Pancreas (tissue), 10 donors: ENCODE data around the gene MYH9. TPM values are rescaled to one million over a fixed set of nuclear protein-coding genes. Genes with fewer than 3 reads are reported as not detected.

Experiments used
- ATAC-seq, 4 donors: fragments of 200-7000 bp; cut with Tn5 transposase; one replicate each; pipeline versions ENCODE4 v1.8.0 to v1.9.1; 2020; ENCODE audit warnings: mild to moderate bottlenecking in 4 of 4, moderate library complexity in 4 of 4
- DNase-seq, 6 donors: peaks; one replicate each; pipeline ENCODE4 v3.0.0-alpha.2; 2020
- FAIRE-seq: peaks from 2 replicates; lab custom pipeline; 2012; peaks lifted over from hg19 to GRCh38; lab: Jason Lieb, UNC
- H3K27ac ChIP-seq, 4 donors: fragments of 200-600 bp; sonication (generic); 1 replicate in 3 of 4; 2 replicates in 1 of 4; pipeline versions ENCODE4 v1.5.0 to v1.8.0; 2020
- H3K27me3 ChIP-seq, 4 donors: fragments of 200-600 bp; one replicate each; pipeline ENCODE4 v1.8.0; 2021
- H3K36me3 ChIP-seq, 3 donors: fragments of 200-600 bp; sonication (generic) in 1 of 3; one replicate each; pipeline versions ENCODE4 v1.5.0 to v1.8.0; 2020 to 2021
- H3K4me1 ChIP-seq, 3 donors: fragments of 200-600 bp; one replicate each; pipeline ENCODE4 v1.8.0; 2021
- H3K4me3 ChIP-seq, 4 donors: fragments of 200-600 bp; sonication (generic) in 2 of 4; one replicate each; pipeline versions ENCODE4 v1.5.0 to v1.8.0; 2020 to 2021
- H3K9me3 ChIP-seq, 4 donors: fragments of 200-600 bp; one replicate each; pipeline ENCODE4 v1.8.0; 2021
- WGBS, 2 donors: extraction: QIAGEN DNeasy Blood & Tissue Kit; methylation state at CpG; one replicate each; pipeline ENCODE4 v1.1.7; 2013; 5-methylcytosine and 5-hydroxymethylcytosine counted together
- intact Hi-C, 3 donors: fragments of 100-400 bp; cut with DNase I; formaldehyde crosslinking; loops; one replicate each; pipeline versions ENCODE4 v1.11.1 to v1.14.2; 2022
- microRNA-seq, 2 donors: library from miRNA; unstranded; fragments of <30 nt; microRNA quantifications; one replicate each; pipeline versions ENCODE4 to v1.1.0, GENCODE V29; 2019 to 2020
- polyA plus RNA-seq, 2 donors: library from polyadenylated mRNA; stranded (reverse); fragments of 200-250 nt; gene quantifications; one replicate each; pipeline ENCODE4 v1.2.3, GENCODE V29; 2013
- total RNA-seq, 6 donors: library from RNA; stranded (reverse); fragmentation: NEBNext Ultra II Directional in 4 of 6; extraction: Animal tissue kit (Norgen Biotek cat#: 25700) in 4 of 6; gene quantifications; one replicate each; pipeline versions ENCODE4 v1.2.1 to v1.2.4, GENCODE V29; 2021 to 2023
- TF ChIP-seq, protein P1 (sequence below), 4 donors: fragments of 200-600 bp; sonication (generic) in 3 of 4; IDR thresholded peaks; one replicate each; pipeline versions ENCODE4 v1.5.0 to v1.8.0; 2021; ENCODE audit warnings: antibody characterized with exemption in 4 of 4
- donor health status: healthy with polysubstance abuse.
- donor health status: DM: no; HTN: no; CAD: no; lungs with moderate emphysema.
- donor health status: DM: no; HTN: no; CAD: no.
- donor health status: control.
- donor health status: control.
- donor health status: Bipolar disorder and iron deficiency.
- donor health status: DM: yes; HTN: yes; CAD: no.
- donor health status: DM: no; HTN: no; CAD: no.
- donor health status: DM: no; HTN: no; CAD: no.
- donor health status: DM: yes; HTN: yes; CAD: no.

The MYH9 gene
- total and polyA plus RNA-seq, 8 donors: 80.9 to 554 (median 376) TPM

GRCh38 chr22:36234213-36234612, 153.6 kb downstream of the MYH9 start:
- Histone ChIP-seq H3K36me3 (peaks cover 0 to 10% (median 4%) of the 10 kb centered on the region in 3 donors), H3K27me3 (no peaks in the 10 kb centered on the region), H3K9me3 (no peaks in the 10 kb centered on the region), H3K27ac (no peak overlapping the region), H3K4me1 (peaks cover 3 to 18% (median 4%) of the 10 kb centered on the region in 3 donors), H3K4me3 (no peak overlapping the region)
- WGBS, 2 donors: 70 to 80% methylated on average over 2 of the region's 2 CpGs
- DNase-seq (no peak), FAIRE-seq (no peak), ATAC-seq (no peak)
- TF ChIP-seq, protein P1, sequence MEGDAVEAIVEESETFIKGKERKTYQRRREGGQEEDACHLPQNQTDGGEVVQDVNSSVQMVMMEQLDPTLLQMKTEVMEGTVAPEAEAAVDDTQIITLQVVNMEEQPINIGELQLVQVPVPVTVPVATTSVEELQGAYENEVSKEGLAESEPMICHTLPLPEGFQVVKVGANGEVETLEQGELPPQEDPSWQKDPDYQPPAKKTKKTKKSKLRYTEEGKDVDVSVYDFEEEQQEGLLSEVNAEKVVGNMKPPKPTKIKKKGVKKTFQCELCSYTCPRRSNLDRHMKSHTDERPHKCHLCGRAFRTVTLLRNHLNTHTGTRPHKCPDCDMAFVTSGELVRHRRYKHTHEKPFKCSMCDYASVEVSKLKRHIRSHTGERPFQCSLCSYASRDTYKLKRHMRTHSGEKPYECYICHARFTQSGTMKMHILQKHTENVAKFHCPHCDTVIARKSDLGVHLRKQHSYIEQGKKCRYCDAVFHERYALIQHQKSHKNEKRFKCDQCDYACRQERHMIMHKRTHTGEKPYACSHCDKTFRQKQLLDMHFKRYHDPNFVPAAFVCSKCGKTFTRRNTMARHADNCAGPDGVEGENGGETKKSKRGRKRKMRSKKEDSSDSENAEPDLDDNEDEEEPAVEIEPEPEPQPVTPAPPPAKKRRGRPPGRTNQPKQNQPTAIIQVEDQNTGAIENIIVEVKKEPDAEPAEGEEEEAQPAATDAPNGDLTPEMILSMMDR (IDR thresholded peaks at IDR 0.05): no peak
- intact Hi-C loops: no loop called here

GRCh38 chr22:36233796-36234195, 154.0 kb downstream of the MYH9 start:
- H3K4me1 ChIP-seq: peaks cover 3 to 18% (median 4%) of the 10 kb centered on the region in 3 donors
- DNase-seq (no peak), FAIRE-seq (no peak), ATAC-seq (no peak)
- H3K27me3 ChIP-seq: no peaks in the 10 kb centered on the region
- intact Hi-C loops: no loop called here
- 88 to 93% methylated on average over 7 of the region's 7 CpGs for WGBS, 2 donors
- H3K27ac ChIP-seq: no peak overlapping the region
- TF ChIP-seq, protein P1 (IDR thresholded peaks at IDR 0.05): no peak
- H3K4me3 ChIP-seq: no peak overlapping the region
- H3K9me3 ChIP-seq: no peaks in the 10 kb centered on the region
- H3K36me3 ChIP-seq: peaks cover 0 to 10% (median 4%) of the 10 kb centered on the region in 3 donors

DNA sequence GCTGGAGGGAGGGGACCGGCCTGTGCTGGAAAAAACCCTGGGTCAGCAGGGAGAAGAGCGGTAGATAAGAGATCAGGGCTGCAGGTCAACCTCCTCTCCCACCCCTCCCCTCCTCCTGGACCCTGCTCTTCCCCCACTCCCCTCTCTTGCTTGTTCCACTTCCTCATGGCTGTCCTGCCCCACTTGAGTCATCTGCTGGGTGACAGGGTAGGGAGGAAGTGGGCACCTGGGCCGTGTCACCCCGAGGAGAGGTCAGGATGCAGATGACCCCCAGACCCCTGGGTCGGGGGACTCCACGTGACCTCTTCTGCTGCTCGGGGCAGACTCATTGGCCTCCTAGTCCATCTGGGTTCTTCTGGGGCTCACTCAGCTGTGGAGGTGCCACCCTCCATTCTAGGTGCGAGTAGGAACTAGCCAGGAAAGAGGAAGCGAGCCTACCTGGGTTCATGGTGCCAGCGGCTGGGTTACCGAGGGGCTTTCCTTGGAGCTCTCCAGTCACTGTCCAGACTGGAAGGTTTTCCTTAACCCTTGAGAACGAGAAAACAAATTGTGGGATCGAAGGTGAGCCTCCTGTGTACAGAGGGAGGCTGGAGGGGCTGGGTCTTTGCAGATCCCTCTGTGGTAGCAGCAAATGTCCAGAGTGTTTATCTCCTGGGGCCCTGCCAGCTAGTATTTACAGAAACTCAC, 154.9 kb downstream of the MYH9 start:
- FAIRE-seq (no peak), ATAC-seq (no peak), DNase-seq (no peak)
- Histone ChIP-seq H3K4me3 (no peak overlapping the region), H3K9me3 (no peaks in the 10 kb centered on the region), H3K27me3 (no peaks in the 10 kb centered on the region), H3K36me3 (peaks cover 0 to 10% (median 4%) of the 10 kb centered on the region in 3 donors), H3K4me1 (peaks cover 0 to 16% (median 0%) of the 10 kb centered on the region in 3 donors), H3K27ac (no peak overlapping the region)
- intact Hi-C loops: no loop called here
- 81 to 82% methylated on average over 13 of the region's 13 CpGs for WGBS, 2 donors
- TF ChIP-seq, protein P1 (IDR thresholded peaks at IDR 0.05): no peak

Small RNA genes lying within 50 kb of the gene (microRNA-seq; reads per million reads assigned to microRNA genes)
- 0 reads per million in 2 donors for gene MIR6819

Other genes with a start within 250 kb of the MYH9 start
- gene APOL3, start 227.2 kb downstream of the MYH9 start, total RNA-seq: 1 to 10 TPM; 2.5 to 7.5 (median 4.6) TPM
- 10 to 100 TPM; 11.8 to 13.5 TPM for gene APOL3, start 227.2 kb downstream of the MYH9 start, polyA plus RNA-seq
- 1 to 10 TPM in 3 of 6 donors, under 1 TPM in 3; 0.28 to 4.1 (median 0.85) TPM for gene APOL4, start 186.2 kb downstream of the MYH9 start, total RNA-seq
- gene APOL4, start 186.2 kb downstream of the MYH9 start, polyA plus RNA-seq: 1 to 10 TPM; 1.9 TPM
- gene APOL2, start 148.4 kb downstream of the MYH9 start, total RNA-seq: 10 to 100 TPM in 4 of 6 donors, 1 to 10 TPM in 2; 6.3 to 23.4 (median 12.4) TPM
- gene APOL2, start 148.4 kb downstream of the MYH9 start, polyA plus RNA-seq: 10 to 100 TPM; 18.4 to 20.6 TPM
- 10 to 100 TPM in 2 of 6 donors, 1 to 10 TPM in 4; 3.2 to 25.5 (median 6.8) TPM for gene APOL1, start 134.8 kb downstream of the MYH9 start, total RNA-seq
- 1 to 10 TPM; 4.0 to 5.4 TPM for gene APOL1, start 134.8 kb downstream of the MYH9 start, polyA plus RNA-seq
- 10 to 100 TPM; 20.4 to 33.6 (median 30.5) TPM for gene TXN2, start 93.7 kb upstream of the MYH9 start, total RNA-seq
- gene TXN2, start 93.7 kb upstream of the MYH9 start, polyA plus RNA-seq: 10 to 100 TPM; 43.1 to 49.5 TPM
- 1 to 10 TPM; 3.9 to 6.0 (median 5.3) TPM for gene FOXRED2, start 119.1 kb upstream of the MYH9 start, total RNA-seq
- 1 to 10 TPM; 2.0 to 3.5 TPM for gene FOXRED2, start 119.1 kb upstream of the MYH9 start, polyA plus RNA-seq
- 100 to 1,000 TPM; 106 to 182 (median 134) TPM for gene EIF3D, start 141.2 kb upstream of the MYH9 start, total RNA-seq
- gene EIF3D, start 141.2 kb upstream of the MYH9 start, polyA plus RNA-seq: 100 to 1,000 TPM; 130 to 148 TPM